ENCODE data around the gene PAGE3.

PAGE3 gene

GRCh38 chrX:55264816-55265215 is at the start of gene PAGE3:
Gene PAGE3 (minus strand): TSS chrX:55264916. CDS start chrX:55263903, 1,013 bp downstream.
- DNase-seq, result no peak

DNA sequence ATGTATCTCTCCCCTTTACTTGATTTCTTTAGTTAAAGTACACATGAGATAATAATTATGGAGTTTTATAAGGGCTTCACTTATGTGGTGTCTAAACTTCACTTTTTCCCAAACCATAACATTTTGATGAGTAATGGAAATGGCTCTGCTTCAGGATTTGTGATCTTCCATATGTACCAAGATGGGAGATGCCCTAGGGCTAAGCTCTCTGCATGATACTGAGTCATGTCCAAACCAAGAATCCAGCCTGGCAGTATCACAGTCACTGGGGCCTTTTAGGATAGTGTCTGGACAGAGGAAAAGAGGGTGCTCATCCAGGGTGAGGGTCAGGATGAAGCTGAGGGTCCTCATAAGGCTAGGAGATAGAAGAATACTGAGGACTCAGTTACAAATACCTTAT is 47.9 kb upstream of the PAGE3 start:
- no peak for DNase-seq

GRCh38 chrX:55290963-55291362 is 26.2 kb upstream of the PAGE3 start:
- no peak for DNase-seq

- no peak for DNase-seq
Measured at GRCh38 chrX:55279832-55280231, 15.1 kb upstream of the PAGE3 start.

- DNase-seq, result no peak
Measured at GRCh38 chrX:55260806-55261205, 3.9 kb downstream of the PAGE3 start.

DNA sequence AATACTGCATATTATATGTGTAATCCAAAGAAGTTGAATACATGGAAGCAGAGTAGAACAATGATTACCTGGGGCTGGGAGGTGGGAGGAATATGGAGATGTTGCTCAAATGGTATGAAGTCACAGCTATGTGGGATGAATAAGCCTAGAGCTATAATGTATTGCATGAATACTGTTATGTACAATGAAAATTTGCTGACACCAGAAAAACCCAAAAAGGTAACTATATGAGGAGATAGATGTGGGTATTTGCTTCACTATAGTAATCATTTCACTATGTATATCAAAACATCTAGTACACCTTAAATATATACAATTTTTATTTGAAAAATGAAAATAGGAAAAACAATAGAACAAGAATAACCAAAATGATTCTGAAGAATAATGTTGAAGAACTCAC is 11.2 kb downstream of the PAGE3 start:
- no peak for DNase-seq

DNA sequence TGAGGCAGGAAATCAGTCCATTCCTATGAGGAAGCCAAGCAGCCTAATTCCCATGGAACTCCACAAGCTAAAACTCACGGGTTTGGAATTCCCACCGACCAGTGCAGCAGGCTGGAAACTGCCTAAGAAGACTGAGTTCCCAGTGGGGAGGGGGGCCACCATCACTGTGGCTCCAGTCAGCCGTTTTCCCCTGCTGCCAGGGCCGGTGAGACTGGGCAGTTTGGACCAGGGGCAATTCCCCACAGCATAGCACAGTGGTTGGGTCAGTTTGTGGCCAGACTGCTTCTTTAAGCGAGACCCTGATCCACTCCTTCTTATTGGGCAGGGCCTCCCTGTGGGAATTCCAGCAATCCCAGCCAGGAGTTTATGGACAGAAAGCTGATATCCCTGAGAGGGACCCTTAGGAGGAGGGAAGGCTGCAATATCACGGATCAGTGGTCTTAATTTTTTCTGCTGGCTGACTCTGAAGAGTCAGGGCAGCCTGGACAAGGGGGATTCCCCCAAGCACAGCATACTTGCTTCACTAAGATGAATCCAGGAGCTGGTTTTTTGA is 23.9 kb downstream of the PAGE3 start:
- no peak for DNase-seq

DNA sequence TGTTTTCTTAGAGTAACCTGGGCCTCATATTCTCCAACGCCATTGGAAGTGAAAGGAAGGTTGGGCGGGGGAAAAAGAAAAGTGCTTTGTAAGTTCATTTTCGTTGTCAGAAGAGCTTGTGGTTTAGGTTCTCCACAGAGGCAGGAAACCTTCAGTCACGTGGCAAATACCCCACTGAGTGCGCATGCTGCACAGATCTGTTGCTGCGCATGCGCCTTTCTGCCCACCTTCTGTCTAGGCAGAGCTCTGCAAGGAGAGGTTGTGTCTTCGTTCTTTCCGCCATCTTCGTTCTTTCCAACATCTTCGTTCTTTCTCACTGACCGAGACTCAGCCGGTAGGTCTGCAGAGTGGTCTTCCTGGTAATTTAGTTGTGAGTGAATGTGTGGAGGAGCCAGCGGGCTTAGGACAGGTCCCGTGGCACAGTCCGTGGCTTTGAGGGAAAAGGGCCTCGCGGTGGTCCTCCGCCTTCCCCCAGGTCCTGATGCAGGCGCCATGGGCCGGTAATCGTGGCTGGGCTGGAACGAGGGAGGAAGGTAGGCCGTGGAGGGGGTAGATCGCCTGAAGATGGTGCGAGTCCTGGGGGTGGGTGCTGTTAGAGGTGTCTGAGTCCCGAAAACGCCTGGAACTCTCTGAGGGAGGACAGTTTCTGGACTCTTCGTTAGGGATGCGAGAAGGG is 44.5 kb downstream of the PAGE3 start, which contains the start of gene PAGE5:
PAGE5 (plus strand) TSS at position 228 of the 676 bp plus-strand sequence. CDS start 1,037 bp downstream, outside the sequence.
- DNase-seq, result no peak

GRCh38 chrX:55213381-55213780 is 51.3 kb downstream of the PAGE3 start:
- no peak for DNase-seq

- no peak for DNase-seq
Measured at GRCh38 chrX:55210931-55211677, 53.6 kb downstream of the PAGE3 start.

Measured in activated CD4-positive, alpha-beta T cell treated with anti-CD3 and anti-CD28 coated beads, Interleukin-10, Interleukin-2, amounts not matched to agents 100 ng/mL and 50 ng/mL, durations not matched to agents 16 hours and 8 hours (primary cell).